ENCODE measurements around the gene ARID3A.
A peak's percentile ranks its signal among the peaks of the same experiment; 100 is the strongest.

The ARID3A gene

GRCh38 chr19:912181-913079, 13.4 kb upstream of the ARID3A start:
- DNase-seq (ENCODE audit: low read depth in 2 of 2), result no peak

GRCh38 chr19:913080-913748, 12.6 kb upstream of the ARID3A start, which contains the start of gene R3HDM4:
TSS of gene R3HDM4 (minus strand) at chr19:913219. CDS start at chr19:913157, 62 bp downstream.
- DNase-seq (ENCODE audit: low read depth in 2 of 2), result peak; percentile 74 to 80

- DNase-seq (ENCODE audit: low read depth in 2 of 2), result no peak
Measured at GRCh38 chr19:916645-917322, 9.1 kb upstream of the ARID3A start.

GRCh38 chr19:917323-918151, 8.3 kb upstream of the ARID3A start, which contains the start of gene KISS1R:
TSS of gene KISS1R (plus strand) at chr19:917333. CDS start at chr19:917503, 170 bp downstream.
- DNase-seq (ENCODE audit: low read depth in 2 of 2), result no peak

GRCh38 chr19:918152-918437, 7.7 kb upstream of the ARID3A start:
- no peak for DNase-seq (ENCODE audit: low read depth in 2 of 2)

GRCh38 chr19:918481-919198, 7.2 kb upstream of the ARID3A start:
- no peak for DNase-seq (ENCODE audit: low read depth in 2 of 2)

- DNase-seq (ENCODE audit: low read depth in 2 of 2), result no peak
Measured at GRCh38 chr19:919199-920050, 6.4 kb upstream of the ARID3A start.

- no peak for DNase-seq (ENCODE audit: low read depth in 2 of 2)
Measured at GRCh38 chr19:920051-920864, 5.6 kb upstream of the ARID3A start.

- DNase-seq (ENCODE audit: low read depth in 2 of 2), result no peak
Measured at GRCh38 chr19:924553-925086, 1.2 kb upstream of the ARID3A start.

- DNase-seq (ENCODE audit: low read depth in 2 of 2), result no peak
Measured at GRCh38 chr19:925087-925525, 729 bp upstream of the ARID3A start.

- no peak for DNase-seq (ENCODE audit: low read depth in 2 of 2)
Measured at GRCh38 chr19:926323-926588, 421 bp downstream of the ARID3A start.

- no peak for DNase-seq (ENCODE audit: low read depth in 2 of 2)
Measured at GRCh38 chr19:926589-927350, 935 bp downstream of the ARID3A start.

- no peak for DNase-seq (ENCODE audit: low read depth in 2 of 2)
Measured at GRCh38 chr19:927351-927779, 1.5 kb downstream of the ARID3A start.

GRCh38 chr19:927780-928401, 2.1 kb downstream of the ARID3A start:
- DNase-seq (ENCODE audit: low read depth in 2 of 2), result no peak

- DNase-seq (ENCODE audit: low read depth in 2 of 2), result no peak
Measured at GRCh38 chr19:928471-929202, 2.8 kb downstream of the ARID3A start.

- no peak for DNase-seq (ENCODE audit: low read depth in 2 of 2)
Measured at GRCh38 chr19:929203-929890, 3.5 kb downstream of the ARID3A start.

- no peak for DNase-seq (ENCODE audit: low read depth in 2 of 2)
Measured at GRCh38 chr19:929891-930258, 4.0 kb downstream of the ARID3A start.

Measured in stimulated activated CD8-positive, alpha-beta memory T cell treated with anti-CD3 and anti-CD28 coated beads, Interleukin-15, amount 100 ng/mL, for 48 hours (primary cell).